ENCODE measurements around the gene CLCN7.
"Not testable (repeated sequence)": the region's sequence is repeated elsewhere in the genome, so short reads cannot be mapped to it uniquely, and the experiment has no call there.

The CLCN7 gene

DNA sequence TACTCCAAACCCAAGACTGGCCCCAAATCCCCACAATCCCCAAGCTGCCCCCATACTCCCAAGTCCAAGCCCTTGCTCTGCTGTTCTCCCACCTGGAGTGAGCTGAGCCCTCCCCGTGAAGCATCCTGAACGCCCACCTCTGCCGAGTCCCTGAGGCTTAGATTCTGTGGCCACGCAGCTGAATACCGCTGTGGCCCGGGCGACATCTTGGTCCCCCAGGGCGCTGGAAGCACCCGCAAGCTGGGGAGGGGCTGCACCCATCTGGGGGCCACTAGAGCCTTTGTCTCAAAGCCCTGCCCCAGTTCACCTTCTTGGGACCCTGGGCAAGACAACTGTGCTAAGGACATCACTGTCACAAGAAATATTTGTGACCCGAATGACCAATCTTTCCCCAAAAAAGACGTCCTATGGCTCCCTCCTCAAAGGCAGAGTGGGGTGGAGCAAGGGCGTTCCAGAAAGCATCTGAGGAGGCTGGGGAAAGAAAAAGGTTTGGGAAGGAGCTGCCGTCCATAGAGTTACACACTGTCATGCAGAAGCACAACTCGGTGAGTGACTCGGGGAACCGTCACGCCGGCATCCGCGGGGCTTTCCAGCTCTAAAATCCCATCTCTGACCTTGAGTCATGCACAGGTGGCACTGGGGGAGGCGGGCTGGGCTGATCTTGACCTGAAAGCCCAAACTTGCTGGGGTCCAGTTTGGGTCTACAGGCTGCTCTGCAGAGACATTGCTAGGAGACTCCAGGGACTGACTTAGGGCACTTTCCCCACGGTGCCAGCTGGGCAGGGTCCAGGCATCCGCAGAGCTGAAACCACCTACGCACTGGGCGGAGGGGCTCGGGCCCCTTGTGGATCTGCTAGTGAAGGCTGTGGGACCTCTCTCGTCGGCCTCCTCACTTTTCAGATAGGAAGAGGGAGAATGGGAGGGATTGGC lies 7.3 kb upstream of the CLCN7 start:
- ATAC-seq (no peak), DNase-seq (ENCODE audit: low spot score in 2 of 2) (no peak)
- Mint-ChIP-seq H3K27ac (no peak overlapping the region), H3K36me3 (peaks cover 5% of the 10 kb centered on the region), H3K4me3 (no peak overlapping the region), H3K9me3 (no peaks in the 10 kb centered on the region), H3K4me1 (no peaks in the 10 kb centered on the region)

DNA sequence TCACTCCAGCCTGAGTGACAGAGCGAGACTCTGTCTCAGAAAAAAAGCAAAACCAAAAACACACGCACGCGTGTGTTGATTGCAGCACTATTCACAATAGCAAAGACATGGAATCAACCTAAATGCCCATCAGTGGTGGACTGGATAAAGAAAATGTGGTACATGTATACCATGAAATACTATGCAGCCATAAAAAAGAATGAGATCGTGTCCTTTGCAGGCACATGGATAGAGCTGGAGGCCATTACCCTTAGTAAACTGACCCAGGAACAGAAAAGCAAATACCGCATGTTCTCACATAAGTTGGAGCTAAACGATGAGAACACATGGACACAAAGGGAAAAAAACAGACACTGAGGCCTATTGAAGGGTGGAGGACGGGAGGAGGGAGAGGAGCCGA lies 4.1 kb upstream of the CLCN7 start:
- DNase-seq (ENCODE audit: low spot score in 2 of 2); ATAC-seq; H3K27ac Mint-ChIP-seq; H3K4me1 Mint-ChIP-seq; H3K4me3 Mint-ChIP-seq; H3K9me3 Mint-ChIP-seq; H3K36me3 Mint-ChIP-seq: not testable (repeated sequence)

DNA sequence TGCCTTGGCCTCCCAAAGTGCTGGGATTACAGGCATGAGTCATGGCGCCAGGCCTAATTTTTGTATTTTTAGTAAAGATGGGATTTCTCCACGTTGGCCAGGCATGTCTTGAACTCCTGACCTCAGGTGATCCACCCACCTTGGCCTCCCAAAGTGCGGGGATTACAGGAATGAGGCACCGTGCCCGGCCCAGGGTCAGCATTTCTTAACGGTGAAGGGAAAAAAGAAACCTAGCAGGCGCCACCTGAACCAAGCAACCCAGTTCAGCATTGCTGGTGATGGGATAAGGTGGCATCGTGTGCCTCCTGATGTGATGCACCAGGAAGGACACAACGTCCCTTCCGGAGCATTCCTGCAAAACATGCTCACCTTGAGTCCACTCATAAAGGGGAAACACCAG lies 2.2 kb upstream of the CLCN7 start:
- no peaks in the 10 kb centered on the region for H3K36me3 Mint-ChIP-seq
- DNase-seq (ENCODE audit: low spot score in 2 of 2) (no peak), ATAC-seq (no peak)
- no peak overlapping the region for H3K4me3 Mint-ChIP-seq
- no peak overlapping the region for H3K27ac Mint-ChIP-seq
- H3K9me3 Mint-ChIP-seq: no peaks in the 10 kb centered on the region
- peaks cover 12% of the 10 kb centered on the region for H3K4me1 Mint-ChIP-seq

GRCh38 chr16:1475552-1476114 lies 805 bp upstream of the CLCN7 start:
- ATAC-seq (no peak), DNase-seq (ENCODE audit: low spot score in 2 of 2) (no peak)
- Mint-ChIP-seq H3K4me1 (peaks cover 26% of the 10 kb centered on the region), H3K9me3 (no peaks in the 10 kb centered on the region), H3K27ac (peak overlapping the region; percentile 83), H3K4me3 (peak overlapping the region; percentile 70), H3K36me3 (no peaks in the 10 kb centered on the region)

- no peaks in the 10 kb centered on the region for H3K9me3 Mint-ChIP-seq
- ATAC-seq (no peak), DNase-seq (ENCODE audit: low spot score in 2 of 2) (peak in 1 of 2 donors; percentile 57)
- peaks cover 37% of the 10 kb centered on the region for H3K4me1 Mint-ChIP-seq
- H3K36me3 Mint-ChIP-seq: no peaks in the 10 kb centered on the region
- peak overlapping the region; percentile 70 for H3K4me3 Mint-ChIP-seq
- H3K27ac Mint-ChIP-seq: peak overlapping the region; percentile 45
Observed at GRCh38 chr16:1474082-1474795, 589 bp downstream of the CLCN7 start.

DNA sequence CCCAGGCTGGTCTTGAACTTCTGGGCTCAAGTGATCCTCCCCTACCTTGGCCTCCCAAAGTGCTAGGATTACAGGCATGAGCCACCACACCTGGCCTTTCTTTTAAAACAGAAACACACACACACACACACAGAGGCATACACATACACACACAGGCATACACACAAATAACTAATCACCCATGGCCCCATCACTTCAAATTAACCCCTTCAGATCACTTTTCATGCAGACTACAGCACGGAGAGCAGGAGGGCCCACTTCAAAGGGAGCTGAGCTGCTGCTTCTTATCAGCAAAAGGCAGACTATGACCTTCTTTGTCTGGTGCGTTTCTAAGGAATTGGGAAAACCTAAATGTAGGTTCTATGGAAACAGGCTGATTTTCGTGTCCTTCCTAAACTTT lies 1.9 kb downstream of the CLCN7 start:
- H3K9me3 Mint-ChIP-seq: no peaks in the 10 kb centered on the region
- ATAC-seq (no peak), DNase-seq (ENCODE audit: low spot score in 2 of 2) (no peak)
- H3K36me3 Mint-ChIP-seq: peaks cover under 1% of the 10 kb centered on the region
- H3K4me3 Mint-ChIP-seq: peak overlapping the region; percentile 41
- H3K27ac Mint-ChIP-seq: peak overlapping the region; percentile 43
- peaks cover 37% of the 10 kb centered on the region for H3K4me1 Mint-ChIP-seq

DNA sequence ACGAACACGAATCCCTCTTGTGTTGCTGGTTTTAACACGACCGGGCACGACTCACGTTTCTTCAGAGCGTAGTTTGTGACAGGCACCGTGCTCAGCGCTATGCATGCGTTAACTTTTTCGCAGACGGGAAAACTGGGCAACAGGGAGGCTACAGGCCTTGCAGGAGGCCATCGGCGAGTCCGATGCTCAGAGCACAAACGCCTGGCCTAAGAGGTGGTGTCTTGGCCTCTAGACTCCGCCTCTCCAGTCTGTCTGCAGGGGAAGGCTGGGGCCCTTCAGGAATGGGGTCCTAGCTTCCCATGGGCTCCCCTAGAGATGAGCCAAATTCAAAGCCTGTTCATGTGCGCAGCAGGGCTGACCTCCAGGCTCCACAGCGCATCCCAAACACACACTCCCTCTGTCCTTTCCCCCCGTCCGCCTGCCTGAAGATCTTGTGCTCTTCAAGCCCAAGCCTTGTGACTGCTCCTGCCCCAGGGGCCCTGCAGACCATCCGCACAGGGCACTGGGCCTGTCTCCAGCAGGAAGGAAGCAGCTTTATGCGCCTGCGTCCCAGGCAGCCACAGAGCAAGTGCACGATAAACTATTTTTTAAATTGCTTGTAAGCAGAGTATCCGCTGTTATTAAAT lies 3.1 kb downstream of the CLCN7 start:
- no peaks in the 10 kb centered on the region for H3K9me3 Mint-ChIP-seq

GRCh38 chr16:1470481-1471251 lies 4.2 kb downstream of the CLCN7 start:
- H3K4me3 Mint-ChIP-seq: no peak overlapping the region
- H3K27ac Mint-ChIP-seq: peak overlapping the region; percentile 83
- H3K9me3 Mint-ChIP-seq: no peaks in the 10 kb centered on the region
- H3K36me3 Mint-ChIP-seq: peaks cover 6% of the 10 kb centered on the region
- no peak for ATAC-seq
- H3K4me1 Mint-ChIP-seq: peaks cover 48% of the 10 kb centered on the region
- DNase-seq (ENCODE audit: low spot score in 2 of 2): no peak

More for the DNA sequence above, 3.1 kb downstream of the CLCN7 start:
- DNase-seq (ENCODE audit: low spot score in 2 of 2) (no peak), ATAC-seq (no peak)
- Mint-ChIP-seq H3K4me3 (no peak overlapping the region), H3K27ac (peak overlapping the region; percentile 83), H3K36me3 (peaks cover 6% of the 10 kb centered on the region), H3K4me1 (peaks cover 48% of the 10 kb centered on the region)

DNA sequence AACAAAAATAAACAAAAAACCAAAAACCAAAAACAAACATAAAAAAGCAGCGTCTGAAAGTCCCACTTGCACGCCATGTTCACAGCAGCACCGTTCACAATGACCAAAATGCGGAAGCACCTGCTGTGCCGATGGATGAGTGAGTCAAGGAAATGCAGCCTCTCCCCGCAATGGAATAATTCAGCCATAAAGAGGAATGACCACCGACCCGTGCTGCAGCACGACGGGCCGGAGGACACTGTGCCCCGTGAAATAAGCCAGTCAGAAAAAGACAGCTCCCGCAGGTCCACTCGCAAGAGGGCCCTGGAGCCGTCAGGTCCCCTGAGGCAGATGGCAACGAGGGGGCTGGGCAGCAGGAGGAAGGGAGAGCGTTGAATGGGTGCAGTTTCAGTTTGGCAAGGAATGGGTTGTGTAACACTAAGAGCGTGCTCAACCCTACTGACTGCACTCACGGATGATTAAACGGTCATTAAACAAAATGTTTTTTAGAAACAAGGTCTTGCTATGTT lies 5.1 kb downstream of the CLCN7 start:
- no peak for ATAC-seq
- peaks cover 48% of the 10 kb centered on the region for H3K4me1 Mint-ChIP-seq

GRCh38 chr16:1469141-1469540 lies 5.7 kb downstream of the CLCN7 start:
- not testable (repeated sequence) for ATAC-seq

More for the DNA sequence above, 5.1 kb downstream of the CLCN7 start:
- no peak for DNase-seq (ENCODE audit: low spot score in 2 of 2)
- Mint-ChIP-seq H3K36me3 (peaks cover 6% of the 10 kb centered on the region), H3K27ac (peak overlapping the region; percentile 83), H3K4me3 (no peak overlapping the region), H3K9me3 (no peaks in the 10 kb centered on the region)

DNA sequence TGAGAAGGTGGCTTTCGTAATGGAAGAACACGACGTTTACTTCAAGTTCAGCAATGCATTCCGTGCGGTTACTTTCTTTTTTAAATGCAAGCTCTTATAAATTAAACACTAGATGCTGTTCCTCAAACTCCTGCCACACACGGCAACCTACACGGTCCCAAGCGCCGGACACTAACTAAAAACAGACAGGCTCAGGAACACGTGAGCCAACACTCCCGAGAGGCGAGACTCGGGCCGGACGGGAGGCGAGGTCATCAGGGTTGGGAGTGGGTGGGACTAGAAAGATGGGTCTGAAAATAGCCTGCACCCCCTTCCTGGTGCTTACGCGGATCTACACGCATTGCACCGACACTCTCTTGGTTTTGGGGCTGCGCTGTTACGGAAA lies 6.4 kb downstream of the CLCN7 start:
- ATAC-seq (no peak), DNase-seq (ENCODE audit: low spot score in 2 of 2) (no peak)
- peaks cover 12% of the 10 kb centered on the region for H3K36me3 Mint-ChIP-seq
- no peaks in the 10 kb centered on the region for H3K9me3 Mint-ChIP-seq
- peak overlapping the region; percentile 78 for H3K27ac Mint-ChIP-seq
- H3K4me1 Mint-ChIP-seq: peaks cover 48% of the 10 kb centered on the region
- no peak overlapping the region for H3K4me3 Mint-ChIP-seq

More at GRCh38 chr16:1469141-1469540, 5.7 kb downstream of the CLCN7 start:
- not testable (repeated sequence) for H3K4me3 Mint-ChIP-seq; DNase-seq (ENCODE audit: low spot score in 2 of 2); H3K9me3 Mint-ChIP-seq; H3K36me3 Mint-ChIP-seq
- H3K27ac Mint-ChIP-seq: peak overlapping the region; percentile 83
- peaks cover 48% of the 10 kb centered on the region for H3K4me1 Mint-ChIP-seq

- ATAC-seq: no peak
- Mint-ChIP-seq H3K9me3 (no peaks in the 10 kb centered on the region), H3K4me1 (peaks cover 36% of the 10 kb centered on the region), H3K36me3 (peaks cover 21% of the 10 kb centered on the region), H3K4me3 (no peak overlapping the region), H3K27ac (peak overlapping the region; percentile 78)
- DNase-seq (ENCODE audit: low spot score in 2 of 2): no peak
Observed at GRCh38 chr16:1466968-1467521, 7.8 kb downstream of the CLCN7 start.

GRCh38 chr16:1466054-1466453 lies 8.8 kb downstream of the CLCN7 start:
- DNase-seq (ENCODE audit: low spot score in 2 of 2) (no peak), ATAC-seq (no peak)
- Mint-ChIP-seq H3K4me3 (no peak overlapping the region), H3K4me1 (peaks cover 26% of the 10 kb centered on the region), H3K36me3 (peaks cover 31% of the 10 kb centered on the region), H3K9me3 (no peaks in the 10 kb centered on the region), H3K27ac (no peak overlapping the region)

DNA sequence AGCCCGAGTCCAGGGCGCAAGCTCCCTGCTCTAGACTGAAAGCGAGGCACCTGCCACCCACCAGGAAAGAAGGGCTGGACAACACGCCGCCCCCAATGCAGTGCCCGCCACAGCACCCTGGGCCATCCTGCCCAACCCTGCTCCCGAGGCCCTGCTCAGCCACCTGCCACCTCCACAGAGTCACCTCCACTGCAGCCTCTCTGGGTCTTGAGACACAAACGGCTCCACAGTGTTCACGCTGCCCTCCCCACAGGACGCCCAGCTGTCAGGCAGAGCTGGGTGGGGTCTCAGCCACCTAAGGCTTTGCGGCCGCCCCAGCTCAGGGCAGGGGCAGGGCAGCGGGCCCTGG lies 9.3 kb downstream of the CLCN7 start:
- Mint-ChIP-seq H3K9me3 (no peaks in the 10 kb centered on the region), H3K4me1 (peaks cover 21% of the 10 kb centered on the region), H3K27ac (no peak overlapping the region), H3K36me3 (peaks cover 35% of the 10 kb centered on the region), H3K4me3 (no peak overlapping the region)
- ATAC-seq: no peak
- no peak for DNase-seq (ENCODE audit: low spot score in 2 of 2)

Data from stimulated activated effector memory CD8-positive, alpha-beta T cell treated with anti-CD3 and anti-CD28 coated beads, Interleukin-12 subunit alpha, Interleukin-12 subunit beta, amount 100 ng/mL, for 72 hours (primary cell).